Measurements from ENCODE around the gene GSK3A. TPM values are rescaled to one million over a fixed set of nuclear protein-coding genes. Genes with fewer than 3 reads are reported as not detected.
A peak's percentile ranks its signal among the peaks of the same experiment; 100 is the strongest.

GSK3A gene
- total RNA-seq, 1 donor, result 18.3 TPM

GRCh38 chr19:42214810-42215485 lies 27.5 kb downstream of the GSK3A start:
- no peak overlapping the region for H3K4me3 ChIP-seq (ENCODE audit: low read depth, low read length)
- DNase-seq (ENCODE audit: low read depth), result no peak
- no peak for TF ChIP-seq CTCF (IDR thresholded peaks at IDR 0.05; ENCODE audit: insufficient read depth, low read length)

DNA sequence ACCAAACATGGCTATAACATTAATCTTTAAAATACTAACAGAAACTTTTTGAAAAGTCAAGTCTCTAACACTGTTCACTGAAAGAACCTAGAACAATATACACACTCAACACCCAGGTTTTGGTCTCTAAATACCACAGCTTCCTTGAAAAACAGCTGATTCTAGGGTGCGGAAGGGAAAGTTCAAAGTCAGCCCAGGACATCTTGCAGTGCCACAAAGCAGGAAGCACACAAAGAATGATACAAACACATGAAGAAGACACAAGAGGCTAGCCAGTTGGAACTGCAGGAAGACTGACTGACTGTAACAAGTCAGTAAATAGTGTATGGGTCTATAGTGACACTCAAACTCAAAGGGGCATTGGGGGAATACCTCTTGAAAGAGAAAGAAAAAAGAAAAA lies 29.5 kb downstream of the GSK3A start:
- no peak overlapping the region for H3K4me3 ChIP-seq (ENCODE audit: low read depth, low read length)
- DNase-seq (ENCODE audit: low read depth), result no peak
- no peak for TF ChIP-seq CTCF (IDR thresholded peaks at IDR 0.05; ENCODE audit: insufficient read depth, low read length)

- TF ChIP-seq CTCF (IDR thresholded peaks at IDR 0.05; ENCODE audit: insufficient read depth, low read length), result no peak
- no peak for DNase-seq (ENCODE audit: low read depth)
- H3K4me3 ChIP-seq (ENCODE audit: low read depth, low read length), result no peak overlapping the region
Measured at GRCh38 chr19:42208612-42209011, 33.8 kb downstream of the GSK3A start.

GRCh38 chr19:42207767-42208271 lies 34.6 kb downstream of the GSK3A start:
- TF ChIP-seq CTCF (IDR thresholded peaks at IDR 0.05; ENCODE audit: insufficient read depth, low read length), result no peak
- no peak overlapping the region for H3K4me3 ChIP-seq (ENCODE audit: low read depth, low read length)
- DNase-seq (ENCODE audit: low read depth), result peak; percentile 62

DNA sequence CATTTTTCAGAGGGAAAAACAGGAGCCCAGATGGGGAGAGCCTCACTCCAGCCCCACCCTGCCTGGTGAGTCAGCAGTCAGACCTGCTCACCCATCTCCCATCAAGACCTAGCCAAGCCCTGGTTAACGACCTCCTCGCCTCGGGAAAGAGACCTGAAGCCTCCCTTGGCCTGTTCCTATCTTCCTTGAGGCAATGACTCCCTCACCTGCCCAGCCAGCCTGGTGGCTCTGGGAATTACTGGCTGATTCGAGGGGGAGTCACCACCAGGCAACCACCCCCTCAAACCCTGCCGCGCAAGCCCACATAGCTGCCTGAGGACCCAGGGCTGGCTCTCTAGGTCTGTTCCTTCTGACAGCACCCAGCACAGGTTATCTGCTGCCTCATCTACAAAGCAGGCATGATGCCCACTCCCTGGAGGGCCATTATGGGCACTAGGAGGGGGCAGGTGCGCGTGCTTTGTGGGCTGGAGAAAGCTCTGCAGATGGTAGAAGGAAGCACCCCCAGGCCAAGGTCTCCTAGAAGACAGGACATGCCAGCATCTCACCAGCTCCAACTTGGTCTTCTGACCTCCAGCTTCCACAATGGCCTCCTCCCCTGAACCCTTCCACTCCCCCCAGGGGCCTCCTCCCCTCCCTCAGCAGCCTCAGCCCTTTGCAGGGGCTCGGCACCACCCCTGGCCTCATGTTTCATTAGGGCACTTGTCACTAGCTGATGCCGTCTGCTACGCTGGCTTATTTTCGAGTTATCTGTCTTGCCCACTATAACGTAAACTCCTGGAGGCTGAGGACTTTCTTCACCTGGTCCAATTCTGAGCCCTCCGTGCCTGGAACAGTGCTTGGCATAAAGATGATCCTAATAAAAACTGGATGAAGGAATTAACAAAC lies 35.3 kb downstream of the GSK3A start:
- no peak for TF ChIP-seq CTCF (IDR thresholded peaks at IDR 0.05; ENCODE audit: insufficient read depth, low read length)
- no peak for DNase-seq (ENCODE audit: low read depth)
- H3K4me3 ChIP-seq (ENCODE audit: low read depth, low read length), result no peak overlapping the region

- no peak for TF ChIP-seq CTCF (IDR thresholded peaks at IDR 0.05; ENCODE audit: insufficient read depth, low read length)
- H3K4me3 ChIP-seq (ENCODE audit: low read depth, low read length), result no peak overlapping the region
- no peak for DNase-seq (ENCODE audit: low read depth)
Measured at GRCh38 chr19:42204664-42205063, 37.7 kb downstream of the GSK3A start.
